Measurements from ENCODE around the gene CIBAR2. TPM values are rescaled to one million over a fixed set of nuclear protein-coding genes. Genes with fewer than 3 reads are reported as not detected.

Gene CIBAR2
- total and polyA plus RNA-seq, 9 of the 15 experiments (the other 6 are each of a cell fraction or from before 2014, with no cell fraction given): not detected

- intact Hi-C loops (cut with micrococcal nuclease) (loop anchor here (2.0 to 10.0 kb wide), 4 partner anchors 58 to 461 kb away; partner anchors contain the start of gene KIAA0513), in situ Hi-C loops (cut with MboI) (no loop called here)
- no peaks in the 10 kb centered on the region for H3K9me1 ChIP-seq (ENCODE audit: control insufficient read depth, insufficient read depth, low read length)
- ChIA-PET CTCF (ENCODE audit: low intra/inter-chr PET ratio) (interaction anchor here (1.0 to 2.1 kb wide), 4 partner anchors 29 to 332 kb away, joined by 3 to 11 read pairs (median 4); no protein-coding TSS in a partner anchor), POLR2A (interaction anchor here (0.6 to 2.3 kb wide), 2 partner anchors 11 to 448 kb away, joined by 3 to 8 read pairs; no protein-coding TSS in a partner anchor)
- WGBS (ENCODE audit: insufficient coverage, low coverage, missing lambda C conversion rate): 73% methylated on average over 17 of the region's 17 CpGs
- H3K27me3 ChIP-seq (ENCODE audit: control insufficient read depth in 2 of 2, insufficient read depth in 2 of 2, low read length in 2 of 2): no peaks in the 10 kb centered on the region
- no TSS peak for BruUV-seq (replicated peaks)
- DNase-seq (ENCODE audit: extremely low read depth in 1 of 4, low spot score in 3 of 4): no peak
- no peak for FAIRE-seq
- H3K36me3 ChIP-seq (ENCODE audit: control insufficient read depth, insufficient read depth, low read length): peaks cover 5% of the 10 kb centered on the region; the same call in 1 of the 3 replicates
- no peaks in the 10 kb centered on the region; the same call in 1 of the 2 replicates for H4K20me1 ChIP-seq (replicated peaks; ENCODE audit: control insufficient read depth, insufficient read depth, low read length)
- H3K4me3 ChIP-seq: no peak overlapping the region
- no peaks in the 10 kb centered on the region for H3K9me3 ChIP-seq (replicated peaks; ENCODE audit: control insufficient read depth, insufficient read depth, low read depth, low read length)
- H3K79me2 ChIP-seq (ENCODE audit: control insufficient read depth, insufficient read depth, low read length): no peaks in the 10 kb centered on the region
- H3K4me2 ChIP-seq (ENCODE audit: insufficient read depth, low read length): no peak overlapping the region
- H3K4me1 ChIP-seq (replicated peaks in 1 of 2; ENCODE audit: control insufficient read depth in 2 of 2, insufficient read depth in 2 of 2, low read length in 2 of 2): peaks cover 6 to 57% of the 10 kb centered on the region in 2 experiments; a peak in 3 of 5 replicates
- H3K27ac ChIP-seq (ENCODE audit: extremely low read depth, low read depth, low read length): no peak overlapping the region
- H2AFZ ChIP-seq (ENCODE audit: low read depth, low read length): no peak overlapping the region
- peak overlapping the region in 1 of 2 experiments; percentile 43; a peak in 2 of 4 replicates for H3K9ac ChIP-seq (ENCODE audit: insufficient read depth in 1 of 2, low read depth in 2 of 2, low read length in 2 of 2)
- ATAC-seq: no peak
- TF ChIP-seq NFIC (IDR thresholded peaks at IDR 0.05) (no peak), DEAF1 (CRISPR knock-in tag; IDR thresholded peaks at IDR 0.05) (no peak), PCBP1 (IDR thresholded peaks at IDR 0.05; ENCODE audit: low read depth, low read length, poor library complexity, severe bottlenecking) (no peak), ZNF764 (CRISPR knock-in tag; IDR thresholded peaks at IDR 0.05; ENCODE audit: low read depth) (no peak), SMARCE1 (IDR thresholded peaks at IDR 0.05) (no peak), ZBTB9 (CRISPR knock-in tag; IDR thresholded peaks at IDR 0.05) (no peak), RBM25 (IDR thresholded peaks at IDR 0.05; ENCODE audit: low read depth, low read length, severe bottlenecking) (no peak), GTF2F1 (IDR thresholded peaks at IDR 0.05; ENCODE audit: low read depth, low read length) (no peak), ZBTB17 (CRISPR knock-in tag; IDR thresholded peaks at IDR 0.05) (no peak), ZFP1 (CRISPR knock-in tag; IDR thresholded peaks at IDR 0.05) (no peak), MXD1 (CRISPR knock-in tag; IDR thresholded peaks at IDR 0.05; ENCODE audit: borderline replicate concordance, poor library complexity, severe bottlenecking) (no peak), NFRKB (IDR thresholded peaks at IDR 0.05; ENCODE audit: low read depth) (no peak), MEF2D (tag; conservative IDR thresholded peaks at IDR 0.05; ENCODE audit: low read depth) (no peak), AFF1 (IDR thresholded peaks at IDR 0.05; ENCODE audit: low read depth in 1 of 2, partially characterized antibody in 2 of 2) (no peak)
Observed at GRCh38 chr16:85085721-85086120, 26.6 kb downstream of the CIBAR2 start.

All from K562 (cell line).